Caco-2 (cell line): ENCODE results near the gene TMEM141. TPM values are rescaled to one million over a fixed set of nuclear protein-coding genes. Genes with fewer than 3 reads are reported as not detected.
"Not testable (repeated sequence)": the region's sequence is repeated elsewhere in the genome, so short reads cannot be mapped to it uniquely, and the experiment has no call there.

ENCODE experiments used
- BruUV-seq: library from RNA; stranded (reverse); fragments of 400-500 nt; replicated peaks from 2 replicates; lab custom pipeline; 2021; lab: Mats Ljungman, UMichigan
- CTCF ChIA-PET: fragments of 300-600 bp; sonication (Branson Sonifier 250); formaldehyde crosslinking; loops from one replicate; lab custom pipeline; 2022; ENCODE audit warnings: antibody characterized with exemption; lab: Charles Lee
- POLR2A ChIA-PET: fragments of 300-600 bp; sonication (Branson Sonifier 250); formaldehyde crosslinking; loops from one replicate; lab custom pipeline; 2022; ENCODE audit warnings: antibody characterized with exemption; lab: Charles Lee
- DNase-seq, 2 experiments: peaks; one replicate each; pipeline versions ENCODE4 v3.0.0 to v3.0.0-alpha.2; 2020 to 2022
- H3K27me3 ChIP-seq: replicated peaks from 2 replicates; pipeline ENCODE4 v1.6.0; 2011; ENCODE audit warnings: low read length; ENCODE audit not compliant: control insufficient read depth, insufficient read depth
- H3K36me3 ChIP-seq: 2 replicates; pipeline ENCODE4 v1.5.1; 2011; ENCODE audit warnings: low read length; ENCODE audit not compliant: control insufficient read depth, insufficient read depth
- H3K4me1 ChIP-seq: fragments of 250-450 bp; sonication (Bioruptor Pico); 2 replicates; pipeline ENCODE4 v1.5.1; 2020; ENCODE audit warnings: mild to moderate bottlenecking
- H3K4me3 ChIP-seq: 2 replicates; pipeline ENCODE4 v1.5.1; 2011; ENCODE audit warnings: low read depth, mild to moderate bottlenecking, control low read depth, low read length
- H3K9me3 ChIP-seq: fragments of 250-450 bp; sonication (Bioruptor Pico); 2 replicates; pipeline ENCODE4 v1.5.1; 2020; ENCODE audit warnings: mild to moderate bottlenecking, moderate library complexity
- H3K27ac Mint-ChIP-seq: one replicate; pipeline ENCODE4 v1.8.0; 2022; ENCODE audit warnings: mixed read lengths; ENCODE audit not compliant: unreplicated experiment
- H3K27me3 Mint-ChIP-seq: one replicate; pipeline ENCODE4 v1.8.0; 2022; ENCODE audit warnings: mixed read lengths; ENCODE audit not compliant: insufficient read depth, unreplicated experiment
- H3K36me3 Mint-ChIP-seq: one replicate; pipeline ENCODE4 v1.8.0; 2022; ENCODE audit warnings: mild to moderate bottlenecking, mixed read lengths; ENCODE audit not compliant: insufficient read depth, unreplicated experiment
- H3K4me1 Mint-ChIP-seq: one replicate; pipeline ENCODE4 v1.8.0; 2022; ENCODE audit warnings: low read depth, mixed read lengths; ENCODE audit not compliant: unreplicated experiment
- H3K4me3 Mint-ChIP-seq: one replicate; pipeline ENCODE4 v1.8.0; 2022; ENCODE audit warnings: mild to moderate bottlenecking, moderate library complexity, mixed read lengths; ENCODE audit not compliant: unreplicated experiment
- H3K9me3 Mint-ChIP-seq: one replicate; pipeline ENCODE4 v1.8.0; 2022; ENCODE audit warnings: mixed read lengths; ENCODE audit not compliant: unreplicated experiment
- CTCF ChIP-seq, 2 experiments: fragments of 200-600 bp in 1 of 2; IDR thresholded peaks; 1 replicate in 1 of 2; 2 replicates in 1 of 2; pipeline versions ENCODE4 v1.5.1 to v1.8.0; 2011 to 2022; ENCODE audit warnings: antibody characterized with exemption in 1 of 2, control low read depth in 1 of 2, inconsistent platforms in 1 of 2, low read depth in 1 of 2, low read length in 1 of 2, mild to moderate bottlenecking in 1 of 2, moderate library complexity in 1 of 2; ENCODE audit not compliant: insufficient read depth in 1 of 2, severe bottlenecking in 1 of 2, unreplicated experiment in 1 of 2
- intact Hi-C: fragments of 100-400 bp; cut with micrococcal nuclease; formaldehyde crosslinking; loops from one replicate; pipeline ENCODE4 v1.10.0; 2022; ENCODE audit not compliant: unreplicated experiment
- total RNA-seq: library from RNA; stranded (reverse); gene quantifications from 2 replicates; pipeline ENCODE4 v1.2.3, GENCODE V29; 2022

TMEM141 gene
- total RNA-seq, 1 experiment from 2014 or later: 107 TPM

GRCh38 chr9:136782452-136782851, 8.7 kb upstream of the TMEM141 start:
- ChIA-PET POLR2A (no interaction called here), CTCF (interaction anchor here (0.6 kb wide), 1 partner anchor 16 kb away, joined by 6 read pairs; no protein-coding TSS in a partner anchor)
- no peak for DNase-seq
- Histone ChIP-seq H3K36me3 (no peaks in the 10 kb centered on the region; the same call in 1 of the 2 replicates), H3K27me3 (no peaks in the 10 kb centered on the region), H3K9me3 (no peaks in the 10 kb centered on the region), H3K4me3 (no peak overlapping the region), H3K4me1 (peaks cover 56% of the 10 kb centered on the region)
- Mint-ChIP-seq H3K4me3 (no peak overlapping the region), H3K27ac (no peak overlapping the region), H3K36me3 (peaks cover 21% of the 10 kb centered on the region), H3K9me3 (peaks cover 22% of the 10 kb centered on the region), H3K4me1 (peaks cover 71% of the 10 kb centered on the region), H3K27me3 (no peaks in the 10 kb centered on the region)
- intact Hi-C loops: no loop called here
- no peak for TF ChIP-seq CTCF (IDR thresholded peaks at IDR 0.05; ENCODE audit: insufficient read depth in 1 of 2, low read depth in 1 of 2, low read length in 1 of 2, severe bottlenecking in 1 of 2, unreplicated experiment in 1 of 2)
- no TSS peak for BruUV-seq

GRCh38 chr9:136784249-136784996, 6.7 kb upstream of the TMEM141 start:
- POLR2A ChIA-PET: no interaction called here

GRCh38 chr9:136784997-136785361, 6.2 kb upstream of the TMEM141 start:
- Mint-ChIP-seq H3K36me3 (peaks cover 9% of the 10 kb centered on the region), H3K9me3 (no peaks in the 10 kb centered on the region), H3K4me1 (peaks cover 70% of the 10 kb centered on the region), H3K27me3 (no peaks in the 10 kb centered on the region), H3K27ac (peak overlapping the region; percentile 25), H3K4me3 (peak overlapping the region; percentile 15)
- TF ChIP-seq CTCF (IDR thresholded peaks at IDR 0.05; ENCODE audit: insufficient read depth in 1 of 2, low read depth in 1 of 2, low read length in 1 of 2, severe bottlenecking in 1 of 2, unreplicated experiment in 1 of 2): no peak
- intact Hi-C loops: loop anchor here (1.0 to 5.0 kb wide), 2 partner anchors 19 to 162 kb away; partner anchors contain the start of gene C8G
- BruUV-seq: no TSS peak
- peak; percentile 79 to 90 for DNase-seq
- no peak overlapping the region for H3K4me3 ChIP-seq
- CTCF ChIA-PET: no interaction called here
- no peaks in the 10 kb centered on the region for H3K27me3 ChIP-seq
- POLR2A ChIA-PET: no interaction called here
- H3K9me3 ChIP-seq: no peaks in the 10 kb centered on the region
- peaks cover 57% of the 10 kb centered on the region for H3K4me1 ChIP-seq
- no peaks in the 10 kb centered on the region for H3K36me3 ChIP-seq

More at GRCh38 chr9:136784249-136784996, 6.7 kb upstream of the TMEM141 start:
- H3K4me1 Mint-ChIP-seq: peaks cover 71% of the 10 kb centered on the region
- H3K4me3 ChIP-seq: no peak overlapping the region
- H3K9me3 Mint-ChIP-seq: peaks cover 2% of the 10 kb centered on the region
- peak overlapping the region; percentile 15 for H3K4me3 Mint-ChIP-seq
- peaks cover 57% of the 10 kb centered on the region for H3K4me1 ChIP-seq
- intact Hi-C loops: loop anchor here (1.0 kb wide), 1 partner anchor 18 kb away; no protein-coding TSS in a partner anchor
- CTCF ChIA-PET: no interaction called here
- peak in 1 of 2 experiments; percentile 68 for TF ChIP-seq CTCF (IDR thresholded peaks at IDR 0.05; ENCODE audit: insufficient read depth in 1 of 2, low read depth in 1 of 2, low read length in 1 of 2, severe bottlenecking in 1 of 2, unreplicated experiment in 1 of 2)
- peak overlapping the region; percentile 25 for H3K27ac Mint-ChIP-seq
- BruUV-seq: TSS peak; percentile 81
- no peaks in the 10 kb centered on the region for H3K9me3 ChIP-seq
- H3K36me3 ChIP-seq: no peaks in the 10 kb centered on the region
- no peaks in the 10 kb centered on the region for H3K27me3 ChIP-seq
- H3K27me3 Mint-ChIP-seq: no peaks in the 10 kb centered on the region
- DNase-seq: peak in 1 of 2 experiments; percentile 62
- H3K36me3 Mint-ChIP-seq: peaks cover 10% of the 10 kb centered on the region

GRCh38 chr9:136785565-136786355, 5.4 kb upstream of the TMEM141 start:
- intact Hi-C loops: loop anchor here (2.0 to 5.0 kb wide), 2 partner anchors 57 to 162 kb away; partner anchors contain the start of genes AJM1 and C8G
- BruUV-seq, H3K9me3 Mint-ChIP-seq, CTCF ChIA-PET, H3K27me3 ChIP-seq, POLR2A ChIA-PET, H3K36me3 ChIP-seq, H3K4me3 ChIP-seq, H3K27me3 Mint-ChIP-seq, DNase-seq, H3K9me3 ChIP-seq, H3K4me3 Mint-ChIP-seq: not testable (repeated sequence)
- H3K36me3 Mint-ChIP-seq: peaks cover 11% of the 10 kb centered on the region
- peaks cover 56% of the 10 kb centered on the region for H3K4me1 ChIP-seq
- H3K4me1 Mint-ChIP-seq: peaks cover 62% of the 10 kb centered on the region
- H3K27ac Mint-ChIP-seq: peak overlapping the region; percentile 45
